Endodermal cell (in vitro differentiated cells): ENCODE data around the gene LPP. TPM values are rescaled to one million over a fixed set of nuclear protein-coding genes. Genes with fewer than 3 reads are reported as not detected.

Experiments
- DNase-seq: peaks from one replicate; pipeline ENCODE4 v3.0.0-alpha.2; 2017
- H3K27ac ChIP-seq: 2 replicates; pipeline ENCODE4 v1.5.1; 2013; ENCODE audit warnings: mild to moderate bottlenecking, low read depth, low read length, moderate library complexity
- H3K27me3 ChIP-seq: 2 replicates; pipeline ENCODE4 v1.6.1; 2013; ENCODE audit warnings: mild to moderate bottlenecking, low read length, moderate library complexity; ENCODE audit not compliant: insufficient read depth, control insufficient read depth, poor library complexity, severe bottlenecking
- H3K36me3 ChIP-seq: 2 replicates; pipeline ENCODE4 v1.7.0; 2013; ENCODE audit warnings: mild to moderate bottlenecking, low read length, moderate library complexity; ENCODE audit not compliant: control insufficient read depth, insufficient read depth
- H3K4me1 ChIP-seq: one replicate; pipeline ENCODE4 v1.7.0; 2013; ENCODE audit warnings: low read length; ENCODE audit not compliant: control insufficient read depth, insufficient read depth
- H3K4me3 ChIP-seq: 2 replicates; pipeline ENCODE4 v1.5.1; 2013; ENCODE audit warnings: mild to moderate bottlenecking, low read length, moderate library complexity
- H3K9ac ChIP-seq: 2 replicates; pipeline ENCODE4 v1.6.1; 2013; ENCODE audit warnings: mild to moderate bottlenecking, low read length, moderate library complexity; ENCODE audit not compliant: poor library complexity, severe bottlenecking; ENCODE audit errors: extremely low read depth
- H3K9me3 ChIP-seq: 2 replicates; pipeline ENCODE4 v1.6.1; 2013; ENCODE audit warnings: mild to moderate bottlenecking, low read length, moderate library complexity; ENCODE audit not compliant: control insufficient read depth
- H3K27ac Mint-ChIP-seq: 2 replicates; pipeline ENCODE4 v1.8.0; 2020; ENCODE audit warnings: mixed read lengths
- H3K27me3 Mint-ChIP-seq: 2 replicates; pipeline ENCODE4 v1.8.0; 2021; ENCODE audit warnings: mild to moderate bottlenecking, mixed read lengths; ENCODE audit not compliant: insufficient read depth
- H3K36me3 Mint-ChIP-seq: 2 replicates; pipeline ENCODE4 v1.8.0; 2020; ENCODE audit warnings: low read depth, mixed read lengths
- H3K4me1 Mint-ChIP-seq: 2 replicates; pipeline ENCODE4 v1.8.0; 2020; ENCODE audit warnings: mixed read lengths
- H3K4me3 Mint-ChIP-seq: 2 replicates; pipeline ENCODE4 v1.8.0; 2020; ENCODE audit warnings: mild to moderate bottlenecking, moderate library complexity, mixed read lengths
- H3K9me3 Mint-ChIP-seq: 2 replicates; pipeline ENCODE4 v1.8.0; 2020; ENCODE audit warnings: mild to moderate bottlenecking, mixed read lengths
- CTCF ChIP-seq: fragments of 200-600 bp; sonication (generic); conservative IDR thresholded peaks from 2 replicates; pipeline ENCODE4 v1.5.0; 2021; ENCODE audit warnings: antibody characterized with exemption, mild to moderate bottlenecking
- WGBS, 2 experiments: methylation state at CpG; one replicate each; pipeline versions ENCODE4 v1.1.5 to v1.1.7; 2013; ENCODE audit warnings: missing lambda C conversion rate in 2 of 2, mixed read lengths in 1 of 2; ENCODE audit not compliant: insufficient coverage in 1 of 2, insufficient read length in 1 of 2; 5-methylcytosine and 5-hydroxymethylcytosine counted together
- total RNA-seq, 2 donors: library from RNA; stranded (reverse); fragmentation: NEBNext Ultra II Directional in 1 of 2; extraction: Animal tissue kit (Norgen Biotek cat#: 25700) in 1 of 2; gene quantifications; 2 replicates in 1 of 2; 3 replicates in 1 of 2; pipeline ENCODE4 v1.2.1, GENCODE V29; 2021

Gene LPP
- total RNA-seq, 2 donors from 2014 or later, result 78.0 to 105 TPM

- no peak overlapping the region for H3K27ac Mint-ChIP-seq
- peaks cover 38% of the 10 kb centered on the region for H3K4me1 Mint-ChIP-seq
- Histone ChIP-seq H3K9me3 (no peaks in the 10 kb centered on the region), H3K27ac (no peak overlapping the region), H3K9ac (no peak overlapping the region), H3K27me3 (no peaks in the 10 kb centered on the region), H3K36me3 (no peaks in the 10 kb centered on the region), H3K4me3 (no peak overlapping the region), H3K4me1 (peaks cover 6% of the 10 kb centered on the region)
- no peaks in the 10 kb centered on the region for H3K36me3 Mint-ChIP-seq
- no peaks in the 10 kb centered on the region for H3K9me3 Mint-ChIP-seq
- WGBS, 2 experiments, result no CpG with 5 or more reads among the region's 4 CpGs
- no peak for DNase-seq
- no peak overlapping the region for H3K4me3 Mint-ChIP-seq
- no peak for TF ChIP-seq CTCF
- H3K27me3 Mint-ChIP-seq, result peaks cover 8% of the 10 kb centered on the region
Measured at GRCh38 chr3:188151438-188151837, 2.5 kb upstream of the LPP start.

DNA sequence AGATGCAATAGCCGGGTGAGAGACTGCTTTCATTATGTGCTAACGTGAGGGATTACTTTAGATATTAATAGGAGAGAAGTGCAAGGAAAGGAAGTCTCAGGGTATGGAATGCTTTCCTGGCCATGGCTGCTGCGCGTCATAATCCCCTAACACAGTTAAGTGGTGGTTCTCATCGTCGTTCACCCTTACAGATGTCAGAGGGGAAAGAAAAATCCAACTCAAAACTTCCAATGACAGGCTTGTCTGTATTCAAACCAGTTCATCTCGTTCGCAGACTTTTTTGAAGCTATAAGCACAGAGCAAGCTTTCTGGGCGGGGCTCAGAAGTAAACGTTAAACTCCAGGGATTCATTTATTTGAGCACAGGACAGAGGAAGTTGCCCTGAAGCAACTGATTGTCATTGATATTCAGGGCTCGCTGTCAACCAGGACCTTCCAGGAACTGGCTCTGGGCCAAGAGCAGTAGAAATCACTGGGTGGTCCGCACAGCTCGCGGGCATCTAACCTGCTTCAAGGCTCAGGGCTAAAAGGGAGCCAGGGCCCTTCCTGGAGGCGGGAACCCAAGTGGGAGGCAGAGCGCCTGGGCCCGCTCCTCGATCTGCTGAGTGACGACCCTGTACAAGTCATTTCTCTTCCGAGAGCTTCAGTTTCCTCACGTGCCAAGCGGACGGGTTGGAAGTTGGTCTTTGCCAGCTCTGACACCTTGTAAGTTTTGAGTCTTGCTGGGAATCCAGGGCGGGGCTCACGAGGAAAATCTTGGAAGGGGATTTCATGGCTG lies 1.1 kb upstream of the LPP start:
- H3K36me3 ChIP-seq, result peaks cover 5% of the 10 kb centered on the region
- H3K27me3 ChIP-seq, result no peaks in the 10 kb centered on the region
- H3K9me3 Mint-ChIP-seq, result no peaks in the 10 kb centered on the region
- H3K4me3 ChIP-seq, result peak overlapping the region; percentile 82
- peak overlapping the region; percentile 93 for H3K9ac ChIP-seq
- no peaks in the 10 kb centered on the region for H3K9me3 ChIP-seq
- peak overlapping the region; percentile 89 for H3K4me3 Mint-ChIP-seq
- H3K4me1 ChIP-seq, result peaks cover 6% of the 10 kb centered on the region
- WGBS, 2 experiments, result 11 to 20% methylated on average over 20 to 25 of the region's 25 CpGs
- peaks cover 47% of the 10 kb centered on the region for H3K4me1 Mint-ChIP-seq
- H3K36me3 Mint-ChIP-seq, result no peaks in the 10 kb centered on the region
- peaks cover 8% of the 10 kb centered on the region for H3K27me3 Mint-ChIP-seq
- TF ChIP-seq CTCF, result no peak
- H3K27ac Mint-ChIP-seq, result peak overlapping the region; percentile 99
- H3K27ac ChIP-seq, result peak overlapping the region; percentile 94
- DNase-seq, result peak; percentile 84

GRCh38 chr3:188153437-188154013 lies 432 bp upstream of the LPP start:
- peak overlapping the region; percentile 94 for H3K27ac ChIP-seq
- peak overlapping the region; percentile 93 for H3K9ac ChIP-seq
- H3K36me3 Mint-ChIP-seq, result no peaks in the 10 kb centered on the region
- H3K4me1 Mint-ChIP-seq, result peaks cover 51% of the 10 kb centered on the region
- H3K9me3 Mint-ChIP-seq, result no peaks in the 10 kb centered on the region
- TF ChIP-seq CTCF, result no peak
- WGBS, 2 experiments, result 0 to 1% methylated on average over 2 to 36 of the region's 36 CpGs
- H3K4me1 ChIP-seq, result peaks cover 6% of the 10 kb centered on the region
- peak overlapping the region; percentile 99 for H3K27ac Mint-ChIP-seq
- peak; percentile 95 for DNase-seq
- no peaks in the 10 kb centered on the region for H3K9me3 ChIP-seq
- peak overlapping the region; percentile 82 for H3K4me3 ChIP-seq
- peaks cover 5% of the 10 kb centered on the region for H3K27me3 Mint-ChIP-seq
- H3K27me3 ChIP-seq, result no peaks in the 10 kb centered on the region
- H3K4me3 Mint-ChIP-seq, result peak overlapping the region; percentile 89
- peaks cover 5% of the 10 kb centered on the region for H3K36me3 ChIP-seq
